Fibroblast of lung (primary cell): ENCODE data around the gene CIZ1.

Experiments
- EZH2 ChIP-seq: IDR thresholded peaks from 2 replicates; pipeline ENCODE4 v1.5.1; 2012; ENCODE audit warnings: low read length, control low read depth, mild to moderate bottlenecking; ENCODE audit errors: missing control alignments
- TF ChIP-seq, protein P1 (sequence below), 2 donors: IDR thresholded peaks in 1 of 2; conservative IDR thresholded peaks in 1 of 2; 1 replicate in 1 of 2; 2 replicates in 1 of 2; pipeline ENCODE4 v1.5.1; 2011 to 2012; ENCODE audit warnings: low read length in 2 of 2, control low read depth in 1 of 2, inconsistent platforms in 1 of 2, low read depth in 1 of 2, mild to moderate bottlenecking in 1 of 2

DNA sequence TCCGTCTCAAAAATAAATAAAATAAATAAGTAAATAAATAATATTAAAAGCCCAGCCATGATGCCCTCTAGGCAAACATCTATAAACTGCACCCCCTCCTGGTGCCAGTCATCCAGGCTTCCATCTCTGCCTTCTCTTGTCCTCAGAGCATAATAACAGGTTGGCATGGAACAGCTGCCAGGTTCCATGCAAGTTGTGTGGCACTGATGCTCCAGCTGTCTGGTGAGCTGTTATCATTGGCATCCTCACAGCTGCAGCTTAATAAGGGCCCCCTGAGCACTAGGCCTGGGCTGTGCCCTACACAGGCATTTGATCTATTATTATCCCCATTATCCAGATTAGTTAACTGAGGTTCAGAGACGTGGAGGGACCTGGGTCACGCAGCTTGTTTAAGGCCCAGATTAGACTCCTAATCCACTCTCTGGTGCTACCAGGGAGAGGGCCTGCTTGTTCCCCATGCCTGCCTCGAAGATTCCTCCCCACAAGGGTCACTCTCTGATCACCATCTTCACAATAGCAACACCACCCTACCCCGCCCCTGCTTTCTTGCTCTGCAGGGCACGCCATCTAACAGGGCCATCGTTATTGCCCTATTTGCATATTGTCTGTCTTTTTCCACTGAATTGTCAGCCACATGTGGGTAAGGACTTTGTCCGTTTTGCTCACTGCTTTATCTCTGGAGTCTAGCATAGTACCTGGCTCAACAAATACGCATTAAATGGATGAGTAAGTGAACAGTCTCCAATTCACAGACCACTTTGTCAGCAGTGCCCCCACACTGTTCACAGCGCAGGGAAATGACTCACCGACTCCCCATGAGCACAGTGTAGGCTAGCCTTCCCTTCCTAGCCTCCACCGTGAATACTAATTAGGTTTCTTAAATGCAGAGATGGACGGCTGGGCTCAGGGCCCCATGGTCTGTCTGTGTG, 10.3 kb upstream of the CIZ1 start:
- TF ChIP-seq, protein P1, sequence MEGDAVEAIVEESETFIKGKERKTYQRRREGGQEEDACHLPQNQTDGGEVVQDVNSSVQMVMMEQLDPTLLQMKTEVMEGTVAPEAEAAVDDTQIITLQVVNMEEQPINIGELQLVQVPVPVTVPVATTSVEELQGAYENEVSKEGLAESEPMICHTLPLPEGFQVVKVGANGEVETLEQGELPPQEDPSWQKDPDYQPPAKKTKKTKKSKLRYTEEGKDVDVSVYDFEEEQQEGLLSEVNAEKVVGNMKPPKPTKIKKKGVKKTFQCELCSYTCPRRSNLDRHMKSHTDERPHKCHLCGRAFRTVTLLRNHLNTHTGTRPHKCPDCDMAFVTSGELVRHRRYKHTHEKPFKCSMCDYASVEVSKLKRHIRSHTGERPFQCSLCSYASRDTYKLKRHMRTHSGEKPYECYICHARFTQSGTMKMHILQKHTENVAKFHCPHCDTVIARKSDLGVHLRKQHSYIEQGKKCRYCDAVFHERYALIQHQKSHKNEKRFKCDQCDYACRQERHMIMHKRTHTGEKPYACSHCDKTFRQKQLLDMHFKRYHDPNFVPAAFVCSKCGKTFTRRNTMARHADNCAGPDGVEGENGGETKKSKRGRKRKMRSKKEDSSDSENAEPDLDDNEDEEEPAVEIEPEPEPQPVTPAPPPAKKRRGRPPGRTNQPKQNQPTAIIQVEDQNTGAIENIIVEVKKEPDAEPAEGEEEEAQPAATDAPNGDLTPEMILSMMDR (conservative IDR thresholded peaks at IDR 0.05 in 1 of 2, IDR thresholded peaks at IDR 0.05 in 1 of 2; ENCODE audit: low read depth in 1 of 2, low read length in 2 of 2) = no peak
- TF ChIP-seq EZH2 = no peak
